HepG2 (cell line): ENCODE results near the gene MFSD12. TPM values are rescaled to one million over a fixed set of nuclear protein-coding genes. Genes with fewer than 3 reads are reported as not detected.
A peak's percentile ranks its signal among the peaks of the same experiment; 100 is the strongest.

Experiments used
- ATF5 ChIP-seq: sonication (generic); formaldehyde crosslinking; IDR thresholded peaks from 2 replicates; pipeline ENCODE4 v1.4.0; 2020; ENCODE audit warnings: mild to moderate bottlenecking, low read depth, missing genetic modification reagents
- BATF2 ChIP-seq: sonication (generic); formaldehyde crosslinking; IDR thresholded peaks from 2 replicates; pipeline ENCODE4 v1.8.0; 2022; ENCODE audit warnings: mild to moderate bottlenecking, missing genetic modification reagents, moderate library complexity
- ELF3 ChIP-seq: IDR thresholded peaks from 2 replicates; pipeline ENCODE4 v1.6.1; 2016; ENCODE audit warnings: missing genetic modification reagents, missing compliant biosample characterization
- GFI1 ChIP-seq: sonication (generic); formaldehyde crosslinking; IDR thresholded peaks from 2 replicates; pipeline ENCODE4 v1.5.0; 2020; ENCODE audit warnings: missing genetic modification reagents, mild to moderate bottlenecking, borderline replicate concordance
- HOXD1 ChIP-seq: sonication (generic); formaldehyde crosslinking; IDR thresholded peaks from 2 replicates; pipeline ENCODE4 v1.5.0; 2020; ENCODE audit warnings: missing genetic modification reagents
- MTA3 ChIP-seq: sonication (generic); formaldehyde crosslinking; IDR thresholded peaks from 2 replicates; pipeline ENCODE4 v1.4.0; 2020; ENCODE audit warnings: missing genetic modification reagents
- NCOA2 ChIP-seq: sonication (generic); formaldehyde crosslinking; IDR thresholded peaks from 2 replicates; pipeline ENCODE4 v1.8.0; 2022; ENCODE audit warnings: inconsistent platforms
- PHF8 ChIP-seq: sonication (generic); formaldehyde crosslinking; IDR thresholded peaks from 2 replicates; pipeline ENCODE4 v1.5.0; 2020; ENCODE audit warnings: missing genetic modification reagents
- PREB ChIP-seq: sonication (generic); formaldehyde crosslinking; IDR thresholded peaks from 2 replicates; pipeline ENCODE4 v1.4.0; 2020; ENCODE audit warnings: missing genetic modification reagents
- REPIN1 ChIP-seq: sonication (generic); formaldehyde crosslinking; IDR thresholded peaks from 2 replicates; pipeline ENCODE4 v1.8.0; 2022; ENCODE audit warnings: missing genetic modification reagents, low read depth, mild to moderate bottlenecking, borderline replicate concordance
- SNAPC5 ChIP-seq: sonication (generic); formaldehyde crosslinking; IDR thresholded peaks from 2 replicates; pipeline ENCODE4 v1.8.1; 2023; ENCODE audit warnings: mild to moderate bottlenecking, missing genetic modification reagents, borderline replicate concordance
- THAP11 ChIP-seq: IDR thresholded peaks from 2 replicates; pipeline ENCODE4 v1.6.1; 2016; ENCODE audit warnings: missing biosample characterization, missing genetic modification reagents
- TSC22D2 ChIP-seq: sonication (generic); formaldehyde crosslinking; IDR thresholded peaks from 2 replicates; pipeline ENCODE4 v1.5.1; 2020; ENCODE audit warnings: missing genetic modification reagents, mild to moderate bottlenecking, borderline replicate concordance
- ZFX ChIP-seq: sonication (generic); formaldehyde crosslinking; IDR thresholded peaks from 2 replicates; pipeline ENCODE4 v1.4.0; 2020; ENCODE audit warnings: mild to moderate bottlenecking, low read depth, missing genetic modification reagents, moderate library complexity
- ZKSCAN8 ChIP-seq: IDR thresholded peaks from 2 replicates; pipeline ENCODE4 v1.6.1; 2016; ENCODE audit warnings: borderline replicate concordance, missing genetic modification reagents, missing compliant biosample characterization
- ZNF280D ChIP-seq: sonication (generic); formaldehyde crosslinking; IDR thresholded peaks from 2 replicates; pipeline ENCODE4 v1.5.1; 2020; ENCODE audit warnings: mild to moderate bottlenecking, missing genetic modification reagents
- ZNF292 ChIP-seq: sonication (generic); formaldehyde crosslinking; IDR thresholded peaks from 2 replicates; pipeline ENCODE4 v1.8.1; 2022; ENCODE audit warnings: mild to moderate bottlenecking, low read depth, missing genetic modification reagents, borderline replicate concordance
- ZNF354B ChIP-seq: sonication (generic); formaldehyde crosslinking; IDR thresholded peaks from 2 replicates; pipeline ENCODE4 v1.8.0; 2022; ENCODE audit warnings: mild to moderate bottlenecking, missing genetic modification reagents
- ZNF670 ChIP-seq: sonication (generic); formaldehyde crosslinking; IDR thresholded peaks from 2 replicates; pipeline ENCODE4 v1.8.0; 2022; ENCODE audit warnings: mild to moderate bottlenecking, missing genetic modification reagents, borderline replicate concordance
- ZNF781 ChIP-seq: sonication (generic); formaldehyde crosslinking; IDR thresholded peaks from 2 replicates; pipeline ENCODE4 v1.5.1; 2020; ENCODE audit warnings: borderline replicate concordance, mild to moderate bottlenecking, missing genetic modification reagents; ENCODE audit errors: not compliant biosample characterization
- polyA plus RNA-seq, 8 experiments: library from polyadenylated mRNA; depleted of rRNA in 3 of 8; stranded (reverse) in 7 of 8; unstranded in 1 of 8; fragments of >200 nt; fragmentation: Illumina TruSeq in 4 of 8; extraction: Trizol in 4 of 8; gene quantifications; 2 replicates each; pipeline versions ENCODE4 v1.2.1 to v1.2.3, GENCODE V29; 2011 to 2016; ENCODE audit warnings: low read depth in 4 of 8, missing spikeins in 1 of 8, mixed read lengths in 1 of 8; ENCODE audit not compliant: insufficient read depth in 1 of 8
- total RNA-seq, 5 experiments: library from RNA; depleted of rRNA; stranded (reverse); fragments of >200 nt; fragmentation: Illumina TruSeq; extraction: Trizol; gene quantifications; 2 replicates each; pipeline ENCODE4 v1.2.3, GENCODE V29; 2016; ENCODE audit warnings: low read depth in 1 of 5

MFSD12 gene
- total and polyA plus RNA-seq, 2 of the 13 experiments (the other 11 are each of a cell fraction or from before 2014, with no cell fraction given) = 27.2 to 29.1 TPM

GRCh38 chr19:3497757-3498520 is 59.4 kb downstream of the MFSD12 start (continued):
- TF ChIP-seq ZNF781 (no peak), ELF3 (no peak), SNAPC5 (no peak), REPIN1 (CRISPR knock-in tag) (no peak), NCOA2 (CRISPR knock-in tag) (no peak), GFI1 (no peak), HOXD1 (CRISPR knock-in tag) (no peak), TSC22D2 (CRISPR knock-in tag) (no peak), ZNF292 (no peak), ZNF670 (no peak), MTA3 (CRISPR knock-in tag) (no peak), THAP11 (CRISPR knock-in tag) (no peak), PHF8 (CRISPR knock-in tag) (peak; percentile 26; the same call in 1 of the 2 replicates), ATF5 (CRISPR knock-in tag) (no peak), ZKSCAN8 (no peak), ZNF280D (CRISPR knock-in tag) (0 out of 2 replicates have a peak, but pooled peaks have one; percentile 23), ZNF354B (CRISPR knock-in tag) (no peak), ZFX (peak; percentile 67), BATF2 (CRISPR knock-in tag) (no peak), PREB (no peak)
